Naive B cell (primary cell): ENCODE results near the gene VTI1B. TPM values are rescaled to one million over a fixed set of nuclear protein-coding genes. Genes with fewer than 3 reads are reported as not detected.
"Not testable (repeated sequence)": the region's sequence is repeated elsewhere in the genome, so short reads cannot be mapped to it uniquely, and the experiment has no call there.

ENCODE experiments used
- ATAC-seq, 2 donors: fragments of 150-1000 bp; cut with Tn5 transposase; 2 replicates each; pipeline ENCODE4 v1.10.0; 2021; ENCODE audit warnings: low read depth in 2 of 2, mild to moderate bottlenecking in 2 of 2, moderate library complexity in 2 of 2
- DNase-seq: peaks from one replicate; pipeline ENCODE4 v3.0.0; 2022
- H3K27ac Mint-ChIP-seq, 6 donors: one replicate each; pipeline ENCODE4 v1.8.0; 2020 to 2022; ENCODE audit warnings: mild to moderate bottlenecking in 6 of 6, mixed read lengths in 6 of 6, moderate library complexity in 5 of 6, inconsistent platforms in 2 of 6
- H3K27me3 Mint-ChIP-seq, 3 donors: one replicate each; pipeline ENCODE4 v1.8.0; 2021 to 2022; ENCODE audit warnings: mixed read lengths in 3 of 3, mild to moderate bottlenecking in 1 of 3
- H3K36me3 Mint-ChIP-seq, 2 donors: one replicate each; pipeline ENCODE4 v1.8.0; 2020 to 2022; ENCODE audit warnings: mixed read lengths in 2 of 2, inconsistent platforms in 1 of 2, mild to moderate bottlenecking in 1 of 2
- H3K4me1 Mint-ChIP-seq, 3 donors: one replicate each; pipeline ENCODE4 v1.8.0; 2020 to 2022; ENCODE audit warnings: mixed read lengths in 3 of 3, inconsistent platforms in 1 of 3, mild to moderate bottlenecking in 1 of 3, moderate library complexity in 1 of 3
- H3K4me3 Mint-ChIP-seq, 8 donors: one replicate each; pipeline ENCODE4 v1.8.0; 2020 to 2022; ENCODE audit warnings: mild to moderate bottlenecking in 8 of 8, mixed read lengths in 8 of 8, moderate library complexity in 8 of 8, inconsistent platforms in 2 of 8
- H3K9me3 Mint-ChIP-seq, 7 donors: one replicate each; pipeline ENCODE4 v1.8.0; 2020 to 2022; ENCODE audit warnings: mixed read lengths in 7 of 7, mild to moderate bottlenecking in 5 of 7, inconsistent platforms in 2 of 7, moderate library complexity in 1 of 7
- polyA plus RNA-seq, 6 donors: library from polyadenylated mRNA; unstranded; fragments of 300-500 nt; fragmentation: Illumina TruSeq; gene quantifications; one replicate each; pipeline ENCODE4 v1.2.3, GENCODE V29; 2021; ENCODE audit warnings: low read depth in 6 of 6

VTI1B gene
- polyA plus RNA-seq, 6 donors from 2014 or later, result 55.8 to 84.7 (median 61.4) TPM

DNA sequence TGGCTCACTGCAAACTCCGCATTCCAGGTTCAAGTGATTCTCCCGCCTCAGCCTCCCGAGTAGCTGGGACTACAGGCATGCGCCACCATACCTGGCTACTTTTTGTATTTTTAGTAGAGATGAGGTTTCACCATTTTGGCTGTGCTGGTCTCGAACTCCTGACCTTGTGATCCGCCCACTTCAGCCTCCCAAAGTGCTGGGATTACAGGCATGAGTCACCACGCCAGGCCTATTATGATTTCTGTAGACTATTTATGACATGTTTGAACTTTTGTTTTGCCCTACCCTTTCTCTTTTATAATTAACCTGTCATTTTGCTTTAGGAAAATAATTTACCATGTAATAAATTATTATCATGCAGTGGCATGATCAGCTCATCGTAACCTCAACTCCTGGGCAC is 27.1 kb upstream of the VTI1B start, which contains the start of gene RDH12:
Gene RDH12, plus strand, starts transcription at position 395 of the 400 bp plus-strand sequence. CDS start 20,757 bp downstream, outside the sequence.
- H3K9me3 Mint-ChIP-seq, DNase-seq, H3K4me3 Mint-ChIP-seq, H3K36me3 Mint-ChIP-seq, H3K4me1 Mint-ChIP-seq, H3K27me3 Mint-ChIP-seq, ATAC-seq: not testable (repeated sequence)
- peak within 1 kb of the TSS in 1 of 6 donors; percentile 78 for H3K27ac Mint-ChIP-seq

DNA sequence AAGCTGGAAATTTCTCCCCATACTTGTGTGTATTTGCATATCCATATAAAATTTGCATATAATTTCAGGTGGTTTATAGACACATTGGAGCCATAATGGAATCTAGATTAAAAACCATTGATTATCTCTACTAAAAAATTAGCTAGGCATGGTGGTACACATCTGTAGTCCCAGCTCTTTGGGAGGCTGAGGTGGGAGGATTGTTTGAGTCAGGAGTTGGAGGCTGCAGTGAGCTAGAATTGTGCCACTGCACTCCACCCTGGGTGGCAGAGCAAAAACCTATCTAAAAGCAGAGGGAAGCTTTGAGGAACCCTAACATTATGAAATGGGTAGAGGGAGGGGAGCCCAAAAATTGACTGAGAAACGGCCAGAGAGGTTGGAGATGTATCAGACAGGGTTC is 23.7 kb upstream of the VTI1B start:
- no peak overlapping the region for H3K27ac Mint-ChIP-seq
- H3K4me1 Mint-ChIP-seq, result peaks cover 9 to 25% (median 14%) of the 10 kb centered on the region in 3 donors
- peak overlapping the region in 1 of 8 donors; percentile 12 for H3K4me3 Mint-ChIP-seq
- DNase-seq, result no peak
- H3K9me3 Mint-ChIP-seq, result no peaks in the 10 kb centered on the region
- no peak for ATAC-seq
- H3K27me3 Mint-ChIP-seq, result no peaks in the 10 kb centered on the region
- no peaks in the 10 kb centered on the region for H3K36me3 Mint-ChIP-seq

DNA sequence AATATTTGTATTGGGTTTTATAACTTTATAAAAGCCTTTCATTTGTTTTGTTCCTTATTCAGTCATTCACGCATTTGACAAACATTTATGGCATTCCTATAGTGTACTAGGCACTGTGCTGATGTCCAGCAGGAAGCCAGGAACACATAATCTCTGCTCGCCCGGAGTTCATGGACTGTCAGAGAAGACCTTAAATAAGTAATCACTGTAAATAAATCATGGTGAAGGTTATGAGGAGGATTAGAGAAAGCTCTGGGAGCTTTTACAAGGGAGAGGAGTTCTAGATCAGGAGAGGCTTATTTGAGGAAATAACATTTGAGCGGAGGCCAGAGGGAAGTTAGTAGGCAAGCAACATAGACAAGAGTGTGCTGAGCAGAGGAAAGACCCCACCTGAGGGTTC is 22.6 kb upstream of the VTI1B start:
- Mint-ChIP-seq H3K4me1 (peaks cover 9 to 25% (median 14%) of the 10 kb centered on the region in 3 donors), H3K36me3 (peaks cover 0 to 4% of the 10 kb centered on the region in 2 donors), H3K27ac (no peak overlapping the region), H3K27me3 (no peaks in the 10 kb centered on the region), H3K4me3 (peak overlapping the region in 1 of 8 donors; percentile 91), H3K9me3 (no peaks in the 10 kb centered on the region)
- ATAC-seq (no peak), DNase-seq (no peak)

GRCh38 chr14:67695394-67695949 is 21.0 kb upstream of the VTI1B start, which contains the start of gene RDH11:
RDH11 (minus strand) TSS chr14:67695764; CDS start chr14:67695703, 61 bp downstream.
- H3K27ac Mint-ChIP-seq, result peak within 1 kb of the TSS; percentile 72 to 96 (median 93)
- H3K27me3 Mint-ChIP-seq, result no peaks in the 10 kb centered on the region
- H3K4me1 Mint-ChIP-seq, result peaks cover 13 to 25% (median 14%) of the 10 kb centered on the region in 3 donors
- DNase-seq, result peak; percentile 75
- H3K9me3 Mint-ChIP-seq, result no peaks in the 10 kb centered on the region
- peaks cover 0 to 6% of the 10 kb centered on the region in 2 donors for H3K36me3 Mint-ChIP-seq
- H3K4me3 Mint-ChIP-seq, result peak within 1 kb of the TSS; percentile 83 to 98 (median 92)
- peak; percentile 95 for ATAC-seq

DNA sequence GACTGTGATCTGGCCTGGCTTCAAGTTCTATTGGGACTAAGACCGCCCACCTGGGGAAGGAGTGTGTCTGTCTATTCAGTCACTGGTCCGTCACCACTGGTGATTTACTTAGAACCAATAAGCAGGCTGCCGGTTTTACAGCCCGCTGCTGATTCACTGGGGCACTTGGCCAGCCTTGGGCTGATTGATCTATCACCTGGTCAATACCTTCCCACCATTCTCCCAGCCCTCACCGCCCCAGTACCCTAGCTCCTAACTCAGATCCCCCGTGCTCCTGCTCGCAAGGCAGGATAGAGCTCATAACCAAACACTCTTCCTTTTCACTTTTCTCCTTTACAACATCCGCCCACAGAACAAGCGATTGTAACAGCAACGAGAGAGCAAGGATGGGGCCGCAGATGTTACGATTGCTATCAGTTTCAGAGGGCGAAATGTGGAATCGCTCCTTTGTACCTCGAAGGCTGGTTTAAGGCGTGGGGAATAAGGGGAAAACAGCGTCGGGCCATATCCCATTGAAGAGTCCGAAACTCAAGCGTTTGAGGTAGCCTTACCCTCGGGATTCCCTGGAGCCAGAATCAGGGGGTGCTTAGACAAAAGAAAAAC is 20.5 kb upstream of the VTI1B start:
- H3K4me3 Mint-ChIP-seq, result peak overlapping the region; percentile 83 to 98 (median 92)

GRCh38 chr14:67690011-67690410 is 15.6 kb upstream of the VTI1B start:
- Mint-ChIP-seq H3K27ac (peak overlapping the region in 1 of 6 donors; percentile 24), H3K4me1 (peaks cover 13 to 18% (median 16%) of the 10 kb centered on the region in 3 donors), H3K36me3 (peaks cover 22 to 24% of the 10 kb centered on the region in 2 donors), H3K4me3 (no peak overlapping the region), H3K9me3 (no peaks in the 10 kb centered on the region), H3K27me3 (no peaks in the 10 kb centered on the region)
- ATAC-seq, result no peak
- no peak for DNase-seq

More for the DNA sequence above, 20.5 kb upstream of the VTI1B start:
- Mint-ChIP-seq H3K4me1 (peaks cover 13 to 25% (median 14%) of the 10 kb centered on the region in 3 donors), H3K27ac (peak overlapping the region; percentile 72 to 96 (median 93)), H3K27me3 (no peaks in the 10 kb centered on the region), H3K9me3 (no peaks in the 10 kb centered on the region), H3K36me3 (peaks cover 0 to 6% of the 10 kb centered on the region in 2 donors)
- DNase-seq (peak; percentile 51), ATAC-seq (peak; percentile 62 to 68)

DNA sequence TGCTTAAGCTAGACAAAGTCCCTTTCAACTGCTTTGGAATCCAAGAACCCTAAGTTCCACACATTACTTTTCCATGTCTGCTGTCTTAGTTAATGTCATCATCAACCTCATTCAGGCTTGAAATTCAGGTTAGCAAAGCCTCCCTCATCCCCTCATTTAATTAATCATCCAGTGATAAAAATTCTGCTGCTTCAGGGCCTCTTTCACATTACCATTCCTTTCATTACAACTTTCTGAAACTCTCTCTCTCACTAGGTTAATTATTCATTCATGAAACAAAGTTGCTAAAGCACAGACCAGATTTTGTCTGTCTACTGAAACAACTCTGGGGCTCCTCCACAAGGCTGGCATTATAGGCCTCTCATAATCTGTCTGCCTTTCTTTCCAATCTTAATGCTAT is 9.4 kb upstream of the VTI1B start:
- H3K36me3 Mint-ChIP-seq, result peaks cover 16 to 17% of the 10 kb centered on the region in 2 donors
- peak overlapping the region in 2 of 6 donors; percentile 3 to 61 for H3K27ac Mint-ChIP-seq

GRCh38 chr14:67680941-67681340 is 6.5 kb upstream of the VTI1B start:
- Mint-ChIP-seq H3K36me3 (peaks cover 4 to 9% of the 10 kb centered on the region in 2 donors), H3K27me3 (no peaks in the 10 kb centered on the region), H3K9me3 (no peaks in the 10 kb centered on the region), H3K4me1 (peaks cover 8 to 18% (median 14%) of the 10 kb centered on the region in 3 donors), H3K27ac (peak overlapping the region in 1 of 6 donors; percentile 77), H3K4me3 (no peak overlapping the region)
- ATAC-seq, result peak; percentile 40 to 59
- DNase-seq, result no peak

More for the DNA sequence above, 9.4 kb upstream of the VTI1B start:
- Mint-ChIP-seq H3K9me3 (no peaks in the 10 kb centered on the region), H3K4me3 (no peak overlapping the region), H3K4me1 (peaks cover 10 to 18% (median 14%) of the 10 kb centered on the region in 3 donors), H3K27me3 (no peaks in the 10 kb centered on the region)
- no peak for DNase-seq
- no peak for ATAC-seq

- Mint-ChIP-seq H3K4me3 (no peak overlapping the region), H3K4me1 (peaks cover 8 to 18% (median 17%) of the 10 kb centered on the region in 3 donors), H3K9me3 (no peaks in the 10 kb centered on the region), H3K27me3 (no peaks in the 10 kb centered on the region), H3K27ac (no peak overlapping the region), H3K36me3 (peaks cover 0 to 7% of the 10 kb centered on the region in 2 donors)
- ATAC-seq (no peak), DNase-seq (no peak)
Measured at GRCh38 chr14:67680121-67680602, 5.7 kb upstream of the VTI1B start.

DNA sequence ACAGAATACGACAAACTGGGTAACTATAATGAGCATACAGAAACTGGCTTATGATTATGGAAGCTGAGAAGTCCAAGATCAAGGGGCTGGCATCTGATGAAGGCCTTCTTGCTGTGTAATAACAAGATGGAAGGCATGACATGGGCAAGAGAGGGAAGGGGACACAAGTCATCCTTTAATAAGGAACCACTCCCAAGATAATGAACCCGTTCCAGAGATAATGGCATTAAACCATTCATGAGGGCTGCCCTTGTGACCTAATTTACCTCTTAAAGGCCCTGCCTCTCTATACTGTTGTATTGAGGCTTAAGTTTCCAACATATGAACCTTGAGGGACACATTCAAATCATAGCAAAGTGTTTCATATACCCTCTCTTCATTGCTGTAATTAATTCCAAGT is 4.6 kb upstream of the VTI1B start:
- H3K9me3 Mint-ChIP-seq, result no peaks in the 10 kb centered on the region
- H3K36me3 Mint-ChIP-seq, result peaks cover 0 to 4% of the 10 kb centered on the region in 2 donors
- ATAC-seq (no peak), DNase-seq (no peak)
- no peaks in the 10 kb centered on the region for H3K27me3 Mint-ChIP-seq
- H3K4me3 Mint-ChIP-seq, result no peak overlapping the region
- no peak overlapping the region for H3K27ac Mint-ChIP-seq
- H3K4me1 Mint-ChIP-seq, result peaks cover 8 to 19% (median 16%) of the 10 kb centered on the region in 3 donors

DNA sequence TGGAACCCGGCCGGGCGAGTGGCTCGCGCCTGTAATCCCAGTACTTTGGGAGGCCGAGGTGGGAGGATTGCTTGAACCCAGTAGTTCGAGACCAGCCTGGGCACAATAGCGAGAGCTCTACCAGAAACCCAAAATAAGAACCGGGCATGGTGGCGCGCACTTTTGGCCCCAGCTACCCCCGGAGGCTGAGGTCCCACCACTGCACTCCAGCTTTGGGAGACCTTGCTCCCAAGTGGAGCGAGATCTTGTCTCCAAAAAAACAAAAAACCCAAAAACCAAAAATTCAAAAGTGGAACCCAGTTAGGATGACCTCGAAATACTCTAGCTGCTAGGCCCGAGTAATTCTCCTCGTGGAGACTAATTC is 769 bp upstream of the VTI1B start:
- Mint-ChIP-seq H3K4me1 (peaks cover 20 to 46% (median 36%) of the 10 kb centered on the region in 3 donors), H3K27me3 (no peaks in the 10 kb centered on the region), H3K9me3 (no peaks in the 10 kb centered on the region), H3K36me3 (no peaks in the 10 kb centered on the region), H3K4me3 (peak overlapping the region; percentile 84 to 96 (median 92)), H3K27ac (peak overlapping the region; percentile 91 to 97 (median 92))
- DNase-seq, result no peak
- ATAC-seq, result no peak

DNA sequence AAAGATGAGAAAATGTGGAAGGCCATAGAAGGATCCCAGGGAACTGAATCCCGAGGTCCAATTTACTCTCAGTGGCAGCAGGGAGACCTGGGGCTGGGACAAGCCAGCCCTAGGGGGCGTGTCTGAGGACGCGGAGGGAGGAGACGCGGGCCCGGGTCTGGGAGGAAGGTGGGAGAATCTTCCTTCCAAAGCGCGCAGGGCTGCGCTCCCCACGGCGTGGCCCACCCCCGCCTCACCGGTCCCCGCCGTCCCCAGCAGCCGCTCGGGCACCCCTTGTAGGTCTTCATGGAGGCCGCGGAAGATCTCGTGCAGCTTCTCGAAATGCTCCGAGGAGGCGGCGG is 323 bp downstream of the VTI1B start:
- H3K36me3 Mint-ChIP-seq, result no peaks in the 10 kb centered on the region
- DNase-seq (no peak), ATAC-seq (peak; percentile 34 to 40)
- H3K27me3 Mint-ChIP-seq, result no peaks in the 10 kb centered on the region
- H3K27ac Mint-ChIP-seq, result peak overlapping the region; percentile 91 to 97 (median 96)
- H3K9me3 Mint-ChIP-seq, result no peaks in the 10 kb centered on the region
- H3K4me1 Mint-ChIP-seq, result peaks cover 29 to 57% (median 46%) of the 10 kb centered on the region in 3 donors
- peak overlapping the region; percentile 84 to 97 (median 94) for H3K4me3 Mint-ChIP-seq

DNA sequence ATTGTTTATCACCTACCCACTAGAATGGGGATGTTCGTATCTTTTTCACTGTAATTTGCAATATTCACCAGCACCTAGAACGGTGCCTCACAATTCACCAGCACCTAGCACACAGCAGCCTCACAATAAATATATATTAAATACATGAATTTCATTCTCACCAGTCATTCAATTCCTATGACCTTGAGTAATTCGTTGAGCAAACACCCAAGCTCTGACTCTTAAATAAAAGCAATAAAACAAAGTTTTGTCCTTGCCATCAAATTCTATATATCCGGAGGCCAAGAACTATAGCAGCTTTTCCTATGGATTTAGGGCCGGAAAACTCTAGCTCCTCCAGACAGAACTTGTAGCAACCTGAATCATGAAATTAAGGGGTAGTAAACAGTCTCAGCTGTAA is 981 bp downstream of the VTI1B start:
- peaks cover 33 to 64% (median 53%) of the 10 kb centered on the region in 3 donors for H3K4me1 Mint-ChIP-seq
- no peaks in the 10 kb centered on the region for H3K36me3 Mint-ChIP-seq
- peak overlapping the region; percentile 13 to 97 (median 94) for H3K27ac Mint-ChIP-seq
- H3K27me3 Mint-ChIP-seq, result no peaks in the 10 kb centered on the region
- DNase-seq, result no peak
- no peaks in the 10 kb centered on the region for H3K9me3 Mint-ChIP-seq
- H3K4me3 Mint-ChIP-seq, result peak overlapping the region; percentile 84 to 97 (median 94)
- no peak for ATAC-seq

- DNase-seq (peak; percentile 25), ATAC-seq (peak; percentile 63 to 70)
- no peaks in the 10 kb centered on the region for H3K9me3 Mint-ChIP-seq
- H3K27me3 Mint-ChIP-seq, result no peaks in the 10 kb centered on the region
- peaks cover 49 to 90% (median 70%) of the 10 kb centered on the region in 3 donors for H3K4me1 Mint-ChIP-seq
- peak overlapping the region; percentile 15 to 87 (median 74) for H3K27ac Mint-ChIP-seq
- H3K36me3 Mint-ChIP-seq, result no peaks in the 10 kb centered on the region
- peak overlapping the region in 1 of 8 donors; percentile 8 for H3K4me3 Mint-ChIP-seq
Measured at GRCh38 chr14:67668559-67668958, 5.9 kb downstream of the VTI1B start.
